GM06990 (cell line): ENCODE measurements around the gene NRN1L.

Experiments used
- DNase-seq: peaks from one replicate; pipeline ENCODE4 v3.0.0-alpha.2; 2011; ENCODE audit not compliant: insufficient read length; ENCODE audit errors: extremely low read depth
- H3K27me3 ChIP-seq: replicated peaks from 2 replicates; pipeline ENCODE4 v1.6.0; 2011; ENCODE audit warnings: low read length; ENCODE audit not compliant: control insufficient read depth, insufficient read depth
- H3K36me3 ChIP-seq: 2 replicates; pipeline ENCODE4 v1.5.1; 2011; ENCODE audit warnings: low read length; ENCODE audit not compliant: control insufficient read depth, insufficient read depth
- H3K4me3 ChIP-seq: replicated peaks from 2 replicates; pipeline ENCODE4 v1.5.1; 2011; ENCODE audit warnings: low read depth, mild to moderate bottlenecking, control low read depth, low read length
- CTCF ChIP-seq: IDR thresholded peaks from 2 replicates; pipeline ENCODE4 v1.5.1; 2011; ENCODE audit warnings: low read length, control low read depth, mild to moderate bottlenecking, inconsistent platforms; ENCODE audit not compliant: insufficient read depth, poor library complexity, severe bottlenecking

The NRN1L gene

GRCh38 chr16:67872631-67873434, 11.9 kb upstream of the NRN1L start, which contains the start of gene EDC4:
Gene EDC4 (plus strand): TSS chr16:67873052. CDS start chr16:67873262, 210 bp downstream.
- peak; percentile 89 for DNase-seq
- no peak for TF ChIP-seq CTCF

GRCh38 chr16:67873435-67874370, 11.0 kb upstream of the NRN1L start:
- peaks cover 33% of the 10 kb centered on the region for H3K36me3 ChIP-seq

More at GRCh38 chr16:67872631-67873434, 11.9 kb upstream of the NRN1L start, which contains the start of gene EDC4:
- Histone ChIP-seq H3K27me3 (no peaks in the 10 kb centered on the region), H3K36me3 (peaks cover 28% of the 10 kb centered on the region), H3K4me3 (peak within 1 kb of the TSS; percentile 92)

GRCh38 chr16:67874372-67874771, 10.3 kb upstream of the NRN1L start:
- Histone ChIP-seq H3K36me3 (peaks cover 38% of the 10 kb centered on the region), H3K4me3 (peak overlapping the region; percentile 92), H3K27me3 (no peaks in the 10 kb centered on the region)
- no peak for DNase-seq
- TF ChIP-seq CTCF, result no peak

More at GRCh38 chr16:67873435-67874370, 11.0 kb upstream of the NRN1L start:
- TF ChIP-seq CTCF, result no peak
- H3K4me3 ChIP-seq, result peak overlapping the region; percentile 92
- DNase-seq, result no peak
- no peaks in the 10 kb centered on the region for H3K27me3 ChIP-seq

- Histone ChIP-seq H3K4me3 (no peak overlapping the region), H3K27me3 (no peaks in the 10 kb centered on the region), H3K36me3 (peaks cover 61% of the 10 kb centered on the region)
- TF ChIP-seq CTCF, result no peak
- DNase-seq, result no peak
These were observed 7.6 kb upstream of the NRN1L start for GRCh38 chr16:67877064-67877463.

- TF ChIP-seq CTCF, result no peak
- no peak overlapping the region for H3K4me3 ChIP-seq
- DNase-seq, result no peak
- H3K36me3 ChIP-seq, result peaks cover 66% of the 10 kb centered on the region
- no peaks in the 10 kb centered on the region for H3K27me3 ChIP-seq
These were observed 6.5 kb upstream of the NRN1L start for GRCh38 chr16:67878232-67878631.
